ENCODE data around the gene PAF1.

PAF1 gene

DNA sequence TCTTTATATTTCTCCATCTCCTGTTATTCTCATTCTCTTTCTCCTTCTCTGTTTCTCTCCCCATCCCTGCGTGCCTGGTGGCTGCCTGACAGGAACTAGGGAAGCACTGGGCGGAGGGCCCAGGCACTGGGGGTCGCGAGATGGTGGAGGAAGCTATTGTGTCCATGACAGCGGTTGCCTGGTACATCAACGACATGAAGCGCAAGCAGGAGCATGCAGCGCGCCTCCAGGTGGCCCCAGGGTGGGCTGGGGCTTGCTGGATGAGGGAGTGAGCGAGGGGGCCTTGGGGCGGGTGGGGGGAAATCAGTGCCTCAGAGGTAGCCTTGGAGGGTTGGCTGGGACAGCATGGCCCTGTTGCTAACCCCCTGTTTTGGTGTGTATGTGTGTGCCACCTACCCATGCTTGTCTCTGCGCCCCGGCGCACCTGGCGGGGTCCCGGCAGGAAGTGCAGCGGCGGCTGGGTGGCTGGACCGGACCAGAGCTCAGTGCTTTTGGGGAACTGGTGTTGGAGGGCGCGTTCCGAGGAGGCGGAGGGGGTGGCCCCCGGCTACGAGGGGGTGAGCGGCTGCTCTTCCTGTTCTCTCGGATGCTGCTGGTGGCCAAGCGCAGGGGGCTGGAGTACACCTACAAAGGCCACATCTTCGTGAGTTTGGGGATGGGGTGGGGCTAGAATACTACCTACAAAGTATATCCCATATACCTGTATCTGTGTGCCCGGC is 26.7 kb upstream of the PAF1 start:
- DNase-seq: no peak

DNA sequence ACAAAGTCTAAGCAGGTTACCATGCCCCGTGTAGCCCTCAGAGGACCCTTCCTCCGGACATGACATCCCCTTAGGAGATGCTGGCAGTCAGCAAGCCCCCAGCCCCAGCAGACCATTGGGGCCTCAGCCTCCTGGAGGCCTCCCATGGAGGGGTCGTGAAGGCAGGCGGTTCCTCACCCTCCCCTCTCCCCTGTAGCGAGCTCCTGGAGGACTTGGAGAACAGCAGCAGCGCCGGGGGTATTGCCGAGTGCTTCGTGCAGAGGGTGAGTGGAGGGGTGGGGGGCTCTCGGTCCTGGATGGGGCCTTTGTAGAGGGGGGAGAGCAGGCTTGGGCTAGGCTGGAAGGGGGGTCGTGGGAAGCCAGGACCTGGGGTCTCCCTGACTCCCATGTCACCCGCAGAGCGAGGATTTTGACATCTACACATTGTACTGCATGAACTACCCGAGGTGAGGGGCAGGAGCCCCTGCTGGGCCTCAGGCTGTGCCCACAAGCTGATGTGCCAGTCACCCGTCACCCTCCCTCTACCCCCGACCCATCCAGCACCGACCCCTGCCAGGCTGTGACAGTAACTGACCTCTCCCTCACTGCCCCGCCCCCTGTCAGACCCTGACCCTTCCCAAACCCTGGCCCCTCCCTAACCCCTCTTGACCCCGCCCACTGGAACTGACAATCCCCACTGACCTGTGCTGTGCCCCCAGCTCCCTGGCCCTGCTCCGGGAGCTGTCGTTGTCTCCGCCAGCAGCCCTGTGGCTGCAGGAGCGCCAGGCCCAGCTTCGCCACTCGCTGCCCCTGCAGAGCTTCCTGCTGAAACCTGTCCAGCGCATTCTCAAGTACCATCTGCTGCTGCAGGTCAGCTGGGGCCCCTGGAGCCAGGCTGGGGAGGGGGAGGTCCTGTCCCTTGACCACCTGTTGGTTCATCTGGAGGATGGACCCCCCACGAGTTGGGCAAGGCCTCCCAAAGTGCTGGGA is 25.5 kb upstream of the PAF1 start:
- no peak for DNase-seq

DNA sequence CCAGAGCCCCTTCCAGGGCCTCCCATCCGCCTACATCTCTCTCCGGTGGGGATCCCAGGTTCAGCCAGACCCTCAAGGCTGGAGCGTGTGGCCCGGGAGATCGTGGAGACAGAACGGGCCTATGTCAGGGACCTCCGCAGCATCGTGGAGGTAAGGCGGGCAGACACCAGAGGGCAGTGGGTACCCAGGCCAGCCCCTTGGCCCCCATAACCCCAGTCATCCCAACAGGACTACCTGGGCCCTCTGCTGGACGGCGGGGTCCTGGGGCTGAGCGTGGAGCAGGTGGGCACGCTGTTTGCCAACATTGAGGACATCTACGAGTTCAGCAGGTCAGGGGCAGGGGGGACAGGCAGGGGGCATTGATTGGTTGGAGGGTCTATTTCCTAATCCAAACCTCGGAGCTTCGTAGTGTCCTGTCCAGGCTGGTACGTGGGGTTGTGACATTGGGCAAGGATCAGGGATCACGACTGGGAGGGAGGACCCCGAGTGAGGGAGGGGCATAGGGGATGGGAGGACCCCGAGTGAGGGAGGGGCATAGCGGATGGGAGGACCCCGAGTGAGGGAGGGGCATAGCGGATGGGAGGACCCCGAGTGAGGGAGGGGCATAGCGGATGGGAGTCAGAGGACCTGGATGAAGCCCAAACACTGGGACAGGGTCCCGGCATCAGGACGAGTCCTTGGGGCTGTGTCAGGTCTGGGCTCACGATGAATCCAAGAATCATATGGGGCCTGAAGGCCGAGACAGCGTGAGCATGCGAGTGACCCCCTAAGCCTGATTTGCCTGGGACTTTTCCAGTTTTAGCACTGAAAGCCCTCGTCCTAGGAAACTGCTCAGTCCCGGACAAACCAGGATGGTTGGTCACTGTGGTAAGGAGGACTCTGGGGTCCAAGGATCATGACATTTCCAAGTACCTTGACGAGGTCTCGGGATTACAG is 24.5 kb upstream of the PAF1 start:
- DNase-seq: no peak

DNA sequence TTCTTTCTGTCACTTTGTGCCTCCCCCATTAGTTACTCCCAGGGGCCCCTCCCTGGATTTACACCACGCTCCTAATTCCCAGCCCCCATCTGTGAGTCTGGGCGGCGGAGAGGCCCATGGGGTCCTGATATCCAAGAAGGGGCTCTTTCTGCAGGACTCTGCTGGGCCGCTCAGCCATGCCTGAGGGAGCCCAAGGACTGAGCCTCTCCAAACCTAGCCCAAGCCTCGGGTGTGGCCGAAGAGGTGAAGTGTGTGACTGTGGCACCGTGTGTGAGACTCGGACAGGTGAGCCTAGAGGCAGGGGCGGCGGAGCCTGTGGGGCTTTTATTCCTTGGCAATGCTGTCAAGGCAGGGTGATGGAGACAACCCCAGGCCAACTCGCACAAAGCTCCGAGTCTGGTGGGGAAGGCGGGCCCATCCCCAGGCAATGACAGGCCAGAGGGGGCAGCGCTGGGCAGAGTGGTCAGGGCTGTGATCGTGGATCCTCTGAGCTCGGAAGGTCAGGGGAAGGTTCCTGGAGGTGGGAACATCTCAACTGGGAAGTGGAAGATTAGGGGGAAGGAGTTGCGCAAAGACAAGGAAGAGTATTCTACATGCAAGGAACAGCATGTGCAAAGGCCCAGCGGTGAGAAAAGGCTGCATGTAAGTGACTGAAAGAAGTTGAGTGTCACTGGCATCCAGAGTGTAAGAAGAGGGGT is 23.2 kb upstream of the PAF1 start:
- no peak for DNase-seq

DNA sequence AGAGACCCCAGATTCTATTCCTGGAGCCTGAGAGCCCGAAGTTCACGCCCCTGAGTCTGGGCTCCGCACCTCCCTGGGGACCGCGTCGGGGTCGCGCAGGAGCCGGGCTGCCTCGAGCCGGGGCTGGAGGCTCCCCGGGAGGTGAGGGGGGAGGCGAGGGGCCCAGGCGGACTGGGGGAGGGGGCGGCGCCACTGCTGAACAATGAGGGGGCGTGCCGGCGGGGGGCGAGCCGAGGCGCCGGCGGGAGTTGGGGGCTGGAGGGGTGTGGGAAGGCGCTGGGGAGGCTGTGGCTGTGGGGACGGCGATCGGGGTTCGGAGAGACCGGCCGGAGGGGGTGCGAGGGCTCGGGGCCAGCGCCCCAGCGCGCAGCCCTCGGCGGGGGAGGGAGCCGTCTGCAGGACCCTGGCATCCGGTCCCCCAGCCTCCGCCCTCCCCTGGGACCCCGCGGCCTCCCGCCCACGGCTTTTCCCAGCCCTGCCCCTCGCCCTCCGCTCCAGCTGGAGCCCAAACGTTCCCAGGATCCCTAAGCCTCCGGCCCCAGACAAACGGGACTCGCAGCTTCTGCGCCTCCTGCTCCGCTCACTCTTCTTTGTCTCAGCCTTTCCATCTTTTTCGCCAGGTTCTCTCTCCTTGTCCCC is 22.5 kb upstream of the PAF1 start:
- DNase-seq: peak in 3 of 56 donors; percentile 28 to 53 (median 42)

DNA sequence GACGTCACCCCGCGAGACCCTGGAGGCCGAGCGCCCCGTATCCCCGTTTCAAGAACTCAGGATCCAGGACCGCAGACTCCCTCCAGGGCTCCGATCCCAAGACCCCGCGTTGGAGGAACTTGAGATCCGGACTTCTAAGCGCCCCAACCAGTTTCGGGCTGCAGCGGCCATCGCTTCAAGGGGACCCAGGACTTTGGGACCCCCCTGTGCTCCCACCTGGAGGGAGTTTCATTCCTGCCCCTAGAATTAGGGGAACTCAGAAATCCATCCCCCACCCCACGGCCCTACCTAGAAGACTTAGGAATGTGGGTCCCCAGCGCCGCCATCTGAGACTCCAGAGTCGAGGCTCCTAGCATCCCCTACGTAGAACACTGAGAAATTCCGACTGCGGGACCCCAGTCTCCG is 22.0 kb upstream of the PAF1 start:
- peak in 4 of 56 donors; percentile 47 to 68 (median 51) for DNase-seq

DNA sequence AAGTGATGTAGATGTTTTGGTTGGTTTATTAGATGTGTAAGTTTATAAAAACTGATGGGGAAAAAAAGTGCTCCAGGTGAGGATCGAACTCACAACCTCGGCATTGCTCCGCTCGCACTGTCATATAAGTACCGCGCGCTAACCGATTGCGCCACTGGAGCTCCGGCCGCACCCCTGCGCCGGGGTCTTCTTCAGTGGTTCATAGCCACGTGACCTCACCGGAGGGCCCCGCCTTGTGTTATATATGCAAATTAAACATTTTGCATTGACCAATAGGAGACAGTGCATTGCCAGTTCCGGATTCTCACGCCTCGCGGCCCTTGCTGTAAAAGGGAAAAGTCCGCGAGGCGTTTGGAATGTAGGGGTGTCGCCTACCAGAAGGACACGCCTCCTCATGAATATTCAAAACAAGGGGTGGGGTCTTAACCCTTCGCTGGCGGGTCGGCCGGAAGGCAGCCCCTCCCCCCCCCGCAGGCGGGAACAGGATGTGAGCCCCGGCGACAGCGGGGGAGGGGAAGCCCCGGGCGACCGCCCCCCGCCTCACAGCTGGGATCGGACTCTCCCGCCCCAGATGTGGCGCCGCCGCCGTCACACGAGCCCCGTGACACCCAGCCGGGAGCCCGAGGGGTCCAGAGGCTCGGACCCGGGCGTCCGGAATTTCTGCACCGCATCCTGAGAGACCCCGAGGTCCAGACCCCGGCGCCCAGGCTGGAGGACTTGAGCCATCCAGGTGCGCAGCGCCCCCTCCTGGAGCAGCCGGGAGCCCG is 21.4 kb upstream of the PAF1 start, which contains the start of gene PLEKHG2:
Gene PLEKHG2, plus strand, starts transcription at position 570 of the 767 bp plus-strand sequence. CDS start 1,418 bp downstream, outside the sequence.
- peak; percentile 46 to 98 (median 91) for DNase-seq

DNA sequence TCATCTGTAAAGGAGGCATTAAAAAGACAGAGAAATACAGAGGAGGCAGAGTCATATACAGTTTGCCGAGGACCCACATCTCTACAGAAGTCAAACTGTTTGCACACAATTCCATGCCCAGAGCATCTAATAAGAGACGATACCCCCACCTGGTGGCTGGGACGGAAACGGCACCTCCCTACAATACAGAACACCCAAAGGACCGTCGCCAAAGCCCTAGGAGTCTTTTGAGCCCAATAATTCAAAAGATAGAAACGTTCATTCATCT is 20.9 kb upstream of the PAF1 start:
- peak in 53 of 56 donors; percentile 35 to 93 (median 77) for DNase-seq

DNA sequence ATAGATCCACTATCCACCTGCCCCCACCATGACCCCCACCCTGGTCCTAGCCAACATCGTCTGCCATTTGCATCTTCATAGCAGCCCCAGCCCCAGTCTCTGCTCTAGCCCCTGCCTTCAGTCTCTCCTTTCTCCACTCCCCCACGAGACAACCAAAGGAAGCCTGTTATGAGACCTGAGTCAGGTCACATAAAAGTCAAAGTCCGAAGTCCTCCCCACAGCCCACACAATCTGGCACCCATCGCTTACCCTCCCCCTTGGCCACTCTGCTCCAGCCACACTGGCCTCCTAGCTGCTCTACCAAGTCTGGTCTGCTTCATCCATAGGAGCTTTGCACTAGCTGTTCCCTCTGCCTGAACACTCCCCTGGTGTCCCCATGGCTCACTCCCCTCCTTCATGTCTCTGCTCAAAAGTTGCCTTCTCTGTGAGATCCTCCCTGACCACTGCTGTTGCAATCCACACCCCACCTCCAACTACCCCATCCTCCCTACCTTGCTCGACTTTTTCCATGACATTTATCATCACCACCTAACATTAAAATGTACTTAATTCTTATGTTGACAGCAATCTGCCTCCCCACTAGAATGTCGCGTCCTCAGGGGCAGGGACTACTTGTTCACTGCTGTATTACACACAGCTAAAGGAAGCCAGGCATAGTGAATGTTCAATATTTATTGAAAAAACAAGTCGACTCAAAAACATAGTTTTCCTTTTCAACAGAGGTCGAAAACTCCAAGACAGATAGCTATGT is 20.4 kb upstream of the PAF1 start:
- DNase-seq: peak in 1 of 56 donors; percentile 39

DNA sequence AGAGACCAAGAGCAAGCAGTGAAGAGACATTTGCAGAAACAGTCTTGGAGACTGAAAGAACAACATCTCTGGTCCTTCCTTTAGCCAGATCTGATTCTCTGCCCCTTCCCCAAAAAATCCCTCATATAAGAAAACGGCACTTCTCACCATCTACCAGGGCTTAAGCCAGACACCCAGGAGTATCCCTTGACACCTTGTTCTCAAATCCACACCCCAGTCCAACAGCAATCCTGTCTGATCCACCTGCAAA is 19.9 kb upstream of the PAF1 start:
- no peak for DNase-seq

DNA sequence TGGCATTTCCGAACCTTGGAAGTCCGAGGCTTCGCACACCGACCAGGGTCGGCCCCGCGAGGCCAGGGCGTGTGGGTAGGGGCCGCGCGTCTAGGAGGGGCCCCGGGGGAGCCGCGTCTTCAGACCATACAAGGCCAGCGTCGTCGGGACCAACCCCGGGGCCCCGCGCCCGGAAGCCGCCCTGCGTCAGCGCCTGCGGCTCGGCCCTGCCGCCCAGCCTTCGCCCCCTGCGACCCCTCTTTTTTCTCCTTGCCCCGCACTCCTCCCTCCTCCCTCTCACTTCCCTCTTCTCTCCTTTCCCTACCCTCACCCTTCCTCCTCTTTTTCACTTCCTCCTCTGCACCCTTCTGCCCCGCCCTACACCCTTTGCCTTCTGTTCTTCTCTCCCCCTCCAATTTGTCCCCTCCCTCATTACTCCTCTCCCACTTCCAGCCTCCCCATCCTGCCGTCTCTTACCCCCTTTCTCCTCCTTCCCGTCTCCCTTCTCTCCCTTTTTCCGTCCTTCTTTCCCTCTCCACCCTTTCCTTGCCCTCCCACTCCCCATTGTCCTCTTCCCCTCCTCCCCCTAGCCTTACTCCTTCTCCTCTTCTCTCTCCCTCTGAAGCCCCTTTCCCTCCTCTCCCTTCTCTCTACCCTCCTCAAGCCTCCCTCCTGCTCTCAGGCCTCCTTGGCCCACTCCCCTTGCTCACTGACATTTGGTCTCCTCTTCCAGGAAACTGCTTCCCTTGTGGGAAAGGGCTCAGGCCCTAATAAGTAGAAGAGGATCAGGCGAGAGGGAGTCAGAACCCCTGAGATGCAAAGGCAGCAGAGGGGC is 19.3 kb upstream of the PAF1 start:
- peak in 16 of 56 donors; percentile 20 to 67 (median 45) for DNase-seq

DNA sequence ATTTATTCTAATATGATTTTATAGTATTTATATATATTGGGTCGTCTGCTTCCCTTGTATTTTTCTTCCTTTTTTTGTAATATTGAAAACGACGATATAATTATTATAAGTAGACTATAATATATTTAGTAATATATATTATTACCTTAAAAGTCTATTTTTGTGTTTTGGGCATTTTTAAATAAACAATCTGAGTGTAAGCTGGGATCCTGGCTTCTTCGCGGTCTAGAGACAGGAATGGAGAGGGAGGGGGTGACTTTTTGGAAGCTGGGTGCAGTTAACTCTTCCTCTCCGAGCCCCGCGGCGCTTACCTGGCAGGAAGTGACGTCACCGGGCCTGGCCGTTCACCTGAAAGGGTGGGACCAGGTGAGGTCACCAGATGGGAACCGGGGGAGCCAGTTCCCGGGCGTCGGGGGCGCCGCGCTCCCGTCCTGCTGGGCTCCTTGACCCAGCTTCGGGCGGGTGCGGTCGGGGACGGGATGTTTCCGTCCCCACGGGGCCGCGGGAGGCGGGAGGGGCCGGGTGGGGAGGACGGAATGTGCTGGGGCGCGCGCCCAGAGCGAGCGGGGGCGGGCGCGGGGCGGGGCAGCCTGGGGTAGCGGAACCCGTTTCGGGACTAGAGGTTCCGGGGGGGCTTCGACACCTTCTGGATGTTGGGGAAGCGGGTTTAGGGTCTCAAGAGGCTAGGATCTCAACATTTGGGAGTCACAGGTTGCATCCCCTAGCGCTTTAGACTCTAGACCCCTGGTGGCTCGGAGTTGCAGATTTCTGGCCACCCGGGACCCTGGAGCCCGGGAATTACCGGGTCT is 18.5 kb upstream of the PAF1 start:
- peak in 45 of 56 donors; percentile 9 to 80 (median 55) for DNase-seq

DNA sequence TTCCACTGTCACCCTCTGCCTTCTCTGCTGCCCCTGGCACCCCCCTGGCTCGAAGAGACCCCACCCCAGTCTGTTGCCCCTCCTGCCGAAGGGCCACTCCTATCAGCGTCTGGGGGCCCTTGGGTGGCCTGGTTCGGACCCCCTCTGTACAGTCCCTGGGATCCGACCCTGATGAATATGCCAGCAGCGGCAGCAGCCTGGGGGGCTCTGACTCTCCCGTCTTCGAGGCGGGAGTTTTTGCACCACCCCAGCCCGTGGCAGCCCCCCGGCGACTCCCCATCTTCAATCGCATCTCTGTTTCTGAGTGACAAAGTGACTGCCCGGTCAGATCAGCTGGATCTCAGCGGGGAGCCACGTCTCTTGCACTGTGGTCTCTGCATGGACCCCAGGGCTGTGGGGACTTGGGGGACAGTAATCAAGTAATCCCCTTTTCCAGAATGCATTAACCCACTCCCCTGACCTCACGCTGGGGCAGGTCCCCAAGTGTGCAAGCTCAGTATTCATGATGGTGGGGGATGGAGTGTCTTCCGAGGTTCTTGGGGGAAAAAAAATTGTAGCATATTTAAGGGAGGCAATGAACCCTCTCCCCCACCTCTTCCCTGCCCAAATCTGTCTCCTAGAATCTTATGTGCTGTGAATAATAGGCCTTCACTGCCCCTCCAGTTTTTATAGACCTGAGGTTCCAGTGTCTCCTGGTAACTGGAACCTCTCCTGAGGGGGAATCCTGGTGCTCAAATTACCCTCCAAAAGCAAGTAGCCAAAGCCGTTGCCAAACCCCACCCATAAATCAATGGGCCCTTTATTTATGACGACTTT is 17.7 kb upstream of the PAF1 start:
- peak in 3 of 56 donors; percentile 5 to 54 (median 43) for DNase-seq

DNA sequence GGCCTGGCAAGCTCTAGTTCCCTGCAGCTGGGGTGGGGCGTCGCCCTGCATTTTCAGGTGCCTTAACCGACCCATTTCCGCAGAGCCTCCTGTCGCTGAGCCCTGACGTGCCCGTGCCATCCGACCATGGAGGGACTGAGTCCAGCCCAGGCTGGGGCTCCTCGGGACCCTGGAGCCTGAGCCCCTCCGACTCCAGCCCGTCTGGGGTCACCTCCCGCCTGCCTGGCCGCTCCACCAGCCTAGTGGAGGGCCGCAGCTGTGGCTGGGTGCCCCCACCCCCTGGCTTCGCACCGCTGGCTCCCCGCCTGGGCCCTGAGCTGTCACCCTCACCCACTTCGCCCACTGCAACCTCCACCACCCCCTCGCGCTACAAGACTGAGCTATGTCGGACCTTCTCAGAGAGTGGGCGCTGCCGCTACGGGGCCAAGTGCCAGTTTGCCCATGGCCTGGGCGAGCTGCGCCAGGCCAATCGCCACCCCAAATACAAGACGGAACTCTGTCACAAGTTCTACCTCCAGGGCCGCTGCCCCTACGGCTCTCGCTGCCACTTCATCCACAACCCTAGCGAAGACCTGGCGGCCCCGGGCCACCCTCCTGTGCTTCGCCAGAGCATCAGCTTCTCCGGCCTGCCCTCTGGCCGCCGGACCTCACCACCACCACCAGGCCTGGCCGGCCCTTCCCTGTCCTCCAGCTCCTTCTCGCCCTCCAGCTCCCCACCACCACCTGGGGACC is 16.9 kb upstream of the PAF1 start:
- peak in 5 of 56 donors; percentile 6 to 41 (median 14) for DNase-seq

DNA sequence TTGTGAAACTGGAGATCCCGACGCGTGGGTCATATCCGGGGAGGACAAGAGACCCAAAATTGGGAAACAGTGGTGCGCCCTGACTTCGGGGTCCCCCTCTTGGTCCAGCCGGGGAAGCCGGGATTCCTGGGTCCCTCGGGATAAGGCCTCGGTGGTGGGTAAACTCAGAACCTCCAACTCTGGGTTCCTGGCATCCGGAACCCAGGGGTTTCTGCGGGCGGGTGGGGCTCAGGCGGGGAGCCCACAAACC is 16.4 kb upstream of the PAF1 start:
- peak in 1 of 56 donors; percentile 22 for DNase-seq
